GM21515 (cell line): Measurements from ENCODE around the gene TPCN2.

Experiments
- ATAC-seq: cut with Tn5 transposase; IDR thresholded peaks from one replicate; pipeline ENCODE4 v1.9.1; 2021; ENCODE audit not compliant: unreplicated experiment

TPCN2 gene

DNA sequence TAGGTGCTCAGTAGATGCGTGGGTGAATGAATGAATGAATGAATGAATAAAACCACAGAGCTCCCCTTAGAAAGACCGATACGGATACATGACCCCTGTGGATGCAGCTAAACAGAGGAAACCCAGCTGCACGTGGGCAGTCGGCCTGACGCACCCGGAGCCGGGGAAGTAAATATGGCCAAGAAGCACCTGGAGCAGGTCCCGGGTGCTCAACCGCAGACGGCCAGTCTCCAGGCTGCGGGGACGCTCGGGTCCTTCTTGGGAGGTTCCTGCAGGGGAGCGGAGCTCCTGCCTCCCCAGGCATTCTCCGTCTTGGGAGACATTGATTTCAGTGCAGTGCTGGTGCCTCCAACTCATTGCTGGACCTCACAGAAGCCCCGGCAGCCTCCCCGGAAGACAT, 11.7 kb upstream of the TPCN2 start:
- no peak for ATAC-seq

DNA sequence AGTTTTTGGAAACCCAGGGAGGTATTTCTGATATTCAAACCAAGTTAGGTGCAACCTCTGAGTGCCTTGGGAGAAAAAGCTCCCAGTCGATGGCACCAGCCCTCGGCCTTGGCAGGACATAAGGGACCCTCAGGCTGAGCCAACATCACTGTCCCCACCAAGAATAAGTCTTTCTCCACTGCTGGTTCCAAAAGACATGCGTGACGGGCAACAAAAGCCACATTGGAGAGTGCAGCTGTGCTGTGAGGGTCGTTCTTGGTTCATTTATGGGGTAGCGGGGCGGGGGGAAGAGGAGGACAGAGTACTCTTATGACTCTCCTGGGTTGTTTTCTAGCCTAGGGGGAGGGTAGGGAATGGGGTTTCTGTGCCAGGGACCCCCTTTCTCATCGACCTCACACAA, 11.2 kb upstream of the TPCN2 start:
- no peak for ATAC-seq

DNA sequence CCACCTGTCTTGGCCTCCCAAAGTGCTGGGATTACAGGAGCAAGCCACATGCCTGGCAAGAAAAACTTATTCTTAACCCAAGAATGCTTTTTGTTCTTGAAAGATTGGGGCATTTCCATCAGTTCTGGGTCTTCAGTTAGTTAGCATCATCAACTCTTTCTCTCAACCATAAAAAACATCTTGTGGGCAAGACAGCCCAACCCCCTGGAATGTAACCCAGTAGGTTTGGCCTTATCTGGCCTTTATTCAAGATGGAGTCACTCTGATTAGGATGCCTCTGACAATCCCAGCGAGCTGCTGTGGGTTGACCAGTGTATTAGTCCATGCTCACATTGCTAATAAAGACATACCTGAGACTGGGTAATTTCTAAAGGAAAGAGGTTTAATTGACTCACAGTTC, 9.2 kb upstream of the TPCN2 start:
- ATAC-seq = no peak

DNA sequence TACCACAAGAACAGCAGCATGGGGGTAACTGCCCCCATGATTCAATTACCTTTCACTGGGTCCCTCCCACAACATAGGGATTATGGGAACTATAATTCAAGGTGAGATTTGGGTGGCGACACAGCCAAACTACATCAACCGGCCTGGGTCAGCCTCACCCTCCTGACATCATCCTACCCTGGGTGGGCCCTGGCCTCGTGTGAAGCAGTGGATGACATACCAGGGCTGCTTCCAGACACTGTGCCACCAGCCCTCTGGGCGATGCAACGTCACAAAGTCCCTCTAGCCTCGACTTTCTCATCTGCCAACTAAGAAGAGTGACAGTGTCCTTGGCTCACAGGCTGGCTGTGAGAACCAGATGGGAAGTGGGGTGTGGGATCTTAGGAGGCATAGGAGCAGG, 8.7 kb upstream of the TPCN2 start:
- ATAC-seq = no peak

DNA sequence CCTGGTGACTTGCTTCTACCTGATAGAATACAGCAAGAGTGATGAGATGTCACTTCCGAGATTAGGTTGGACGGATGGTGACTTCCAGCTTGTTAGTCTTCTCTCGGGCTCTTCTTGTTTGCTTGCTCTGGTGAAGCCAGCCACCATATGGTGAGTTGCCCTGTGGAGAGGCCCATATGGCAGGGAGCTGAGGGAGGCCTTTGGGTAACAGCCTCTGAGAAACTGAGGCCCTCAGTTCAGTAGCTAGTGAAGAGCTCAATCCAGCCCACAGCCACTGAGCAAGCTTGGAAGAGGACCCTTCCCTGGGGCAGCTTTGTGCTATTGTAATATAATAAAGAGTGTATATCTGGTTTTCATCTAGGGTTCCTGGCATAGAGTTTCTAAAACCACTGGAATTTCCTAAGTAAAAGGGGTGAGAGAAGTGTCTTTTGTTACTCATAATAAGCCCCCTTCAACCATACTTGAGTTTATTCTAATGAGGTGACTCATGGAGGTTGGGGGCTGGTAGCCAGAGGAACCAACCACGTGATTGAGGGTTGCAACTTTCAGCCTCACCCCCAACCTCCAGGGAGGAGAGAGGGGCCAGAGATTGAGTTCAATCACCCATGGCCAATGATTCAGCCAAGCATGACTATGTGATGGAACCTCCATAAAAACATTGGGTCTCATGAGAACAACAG, 8.0 kb upstream of the TPCN2 start:
- no peak for ATAC-seq

DNA sequence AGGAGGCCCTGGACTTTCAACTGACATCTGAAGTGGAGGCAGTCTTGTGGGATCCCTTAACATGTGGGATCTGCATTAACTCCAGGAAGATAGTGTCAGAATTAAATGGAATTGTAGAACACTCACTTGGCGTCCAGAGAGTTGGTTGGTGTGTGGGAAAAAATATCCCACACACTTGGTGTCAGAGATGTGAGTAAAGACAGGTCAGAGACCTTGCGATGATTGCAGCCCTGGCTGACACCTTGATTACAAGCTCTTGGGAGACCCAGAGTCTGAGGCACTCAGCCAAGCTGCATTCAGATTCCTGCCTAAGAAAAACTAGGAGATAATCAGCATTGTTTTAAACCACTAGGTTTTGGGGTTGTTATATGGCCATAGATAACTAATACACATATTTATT, 7.2 kb upstream of the TPCN2 start:
- no peak for ATAC-seq

DNA sequence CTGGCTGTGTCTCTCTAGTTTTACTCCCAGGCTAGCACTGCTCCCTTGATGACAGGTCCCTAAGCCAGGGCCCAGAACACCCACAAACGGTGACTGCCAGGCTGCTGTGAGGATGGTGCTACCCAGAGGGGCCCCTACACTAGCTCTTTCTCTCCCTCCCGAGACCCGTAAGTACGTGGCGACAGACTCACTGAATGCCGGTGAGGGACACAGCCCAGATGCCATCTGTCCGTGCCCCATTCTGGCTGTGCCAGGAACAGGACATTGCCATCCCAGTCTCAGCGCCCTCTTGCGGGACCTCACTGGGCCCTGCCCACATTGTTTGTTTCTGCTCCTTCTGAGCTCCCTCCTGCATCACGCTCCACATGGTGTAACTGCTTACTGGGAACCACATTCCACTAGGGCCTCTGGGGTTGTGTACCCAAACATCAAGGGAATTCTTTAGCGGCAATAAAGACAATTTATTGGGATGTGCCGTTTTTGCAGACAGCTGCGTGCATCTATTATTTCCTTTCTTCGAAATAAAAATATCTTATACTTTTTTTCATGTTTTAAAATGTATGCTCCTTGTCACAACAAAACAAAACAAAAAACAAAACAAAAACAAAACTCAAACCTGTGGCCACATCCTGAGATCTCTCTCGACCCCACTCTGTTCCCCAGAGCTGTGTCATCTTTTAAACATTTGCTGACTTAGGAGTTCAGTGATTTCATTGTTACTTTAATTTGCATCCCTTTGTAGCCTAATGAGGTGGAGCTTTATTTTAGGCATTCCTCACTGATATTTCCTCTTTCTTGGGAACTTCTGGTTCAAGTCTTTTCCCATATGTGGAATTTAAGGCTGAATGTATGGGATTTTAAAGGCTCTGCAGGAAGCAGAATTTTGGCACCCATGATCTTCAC, 4.4 kb upstream of the TPCN2 start:
- ATAC-seq = no peak

DNA sequence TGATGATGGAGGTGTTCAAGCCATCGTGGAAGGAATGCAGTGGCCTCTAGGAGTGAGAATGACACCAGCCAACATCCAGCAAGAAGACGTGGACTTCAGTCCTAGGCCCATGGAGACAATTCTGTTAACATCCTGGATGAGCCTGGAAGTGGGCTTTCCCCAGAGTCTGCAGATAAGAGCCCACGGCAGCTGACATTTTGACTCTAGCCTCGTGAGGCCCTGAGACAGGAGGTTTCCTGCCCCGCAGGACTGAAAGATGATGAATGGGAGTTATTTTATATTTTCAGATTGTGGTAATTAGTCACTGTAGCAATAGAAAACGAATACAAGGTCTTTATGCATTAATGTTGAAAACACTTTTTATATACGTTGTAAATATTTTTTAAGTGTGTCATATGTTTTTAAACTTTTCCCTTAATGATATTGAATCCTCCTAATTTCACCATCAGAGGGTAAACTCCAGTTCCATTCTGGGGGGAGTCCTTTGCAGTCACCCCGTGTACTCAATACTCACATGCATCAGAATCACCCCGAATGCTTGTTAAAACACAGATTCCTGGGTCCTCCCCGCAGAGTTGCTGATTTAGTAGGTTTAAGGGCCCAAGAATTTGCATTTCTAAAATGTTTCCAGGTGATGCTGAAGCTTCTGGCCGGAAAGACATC, 570 bp upstream of the TPCN2 start:
- ATAC-seq = no peak

DNA sequence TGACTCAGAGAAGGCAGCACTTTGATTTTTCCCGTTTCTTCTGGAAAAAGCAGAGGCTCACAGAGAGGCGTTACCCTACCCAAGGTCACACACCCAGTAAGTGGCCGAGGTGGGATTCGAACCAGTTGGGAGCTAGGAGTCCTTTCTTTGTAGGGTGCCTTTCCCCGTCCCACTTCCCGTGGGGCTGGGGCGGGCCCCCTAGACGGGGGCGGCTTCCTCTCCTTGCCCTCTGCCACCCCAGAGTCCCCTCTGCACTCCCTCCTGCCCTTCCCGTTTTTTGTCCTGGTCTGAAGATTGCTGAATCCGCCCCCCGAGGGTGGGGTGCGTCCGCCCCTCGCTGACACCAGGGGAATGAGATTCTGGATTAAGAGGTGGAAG, 747 bp downstream of the TPCN2 start:
- ATAC-seq = no peak

DNA sequence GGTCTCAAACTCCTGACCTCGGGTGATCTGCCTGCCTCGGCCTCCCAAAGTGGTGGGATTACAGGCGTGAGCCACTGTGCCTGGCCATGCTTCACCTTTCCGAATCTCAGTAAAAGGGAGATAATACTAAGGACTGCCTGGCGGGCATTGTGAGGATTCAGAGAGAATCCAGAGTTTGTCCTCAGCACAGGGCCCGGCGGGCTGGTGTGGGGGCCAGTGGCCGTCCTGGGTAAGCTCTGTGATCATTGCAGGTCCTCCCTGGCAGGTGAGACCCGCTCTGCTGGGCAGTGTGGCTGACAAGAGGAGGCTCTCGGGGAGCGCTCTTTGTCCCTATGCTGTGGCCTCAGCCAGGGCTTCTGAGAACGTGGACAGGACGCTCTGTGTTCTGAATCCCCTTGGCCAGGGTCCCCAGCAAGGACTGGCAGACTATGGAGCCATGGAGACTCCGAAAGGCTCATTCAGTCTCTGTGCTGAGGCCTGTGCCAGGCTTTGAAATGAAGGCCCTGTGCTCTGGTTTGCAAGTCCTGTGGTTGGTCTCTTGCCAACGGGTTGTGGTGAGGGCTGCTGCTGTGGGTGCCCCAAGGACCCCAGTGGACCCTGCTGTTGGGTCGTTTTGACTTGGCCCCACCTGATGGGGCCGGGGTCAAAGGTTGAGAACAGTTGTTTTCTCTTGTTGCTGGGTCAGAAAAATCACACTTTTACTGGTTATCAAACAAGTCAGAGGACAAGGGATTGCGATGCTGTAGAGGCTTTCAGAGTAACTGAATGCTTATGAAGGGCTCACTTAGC, 2.1 kb downstream of the TPCN2 start:
- no peak for ATAC-seq

DNA sequence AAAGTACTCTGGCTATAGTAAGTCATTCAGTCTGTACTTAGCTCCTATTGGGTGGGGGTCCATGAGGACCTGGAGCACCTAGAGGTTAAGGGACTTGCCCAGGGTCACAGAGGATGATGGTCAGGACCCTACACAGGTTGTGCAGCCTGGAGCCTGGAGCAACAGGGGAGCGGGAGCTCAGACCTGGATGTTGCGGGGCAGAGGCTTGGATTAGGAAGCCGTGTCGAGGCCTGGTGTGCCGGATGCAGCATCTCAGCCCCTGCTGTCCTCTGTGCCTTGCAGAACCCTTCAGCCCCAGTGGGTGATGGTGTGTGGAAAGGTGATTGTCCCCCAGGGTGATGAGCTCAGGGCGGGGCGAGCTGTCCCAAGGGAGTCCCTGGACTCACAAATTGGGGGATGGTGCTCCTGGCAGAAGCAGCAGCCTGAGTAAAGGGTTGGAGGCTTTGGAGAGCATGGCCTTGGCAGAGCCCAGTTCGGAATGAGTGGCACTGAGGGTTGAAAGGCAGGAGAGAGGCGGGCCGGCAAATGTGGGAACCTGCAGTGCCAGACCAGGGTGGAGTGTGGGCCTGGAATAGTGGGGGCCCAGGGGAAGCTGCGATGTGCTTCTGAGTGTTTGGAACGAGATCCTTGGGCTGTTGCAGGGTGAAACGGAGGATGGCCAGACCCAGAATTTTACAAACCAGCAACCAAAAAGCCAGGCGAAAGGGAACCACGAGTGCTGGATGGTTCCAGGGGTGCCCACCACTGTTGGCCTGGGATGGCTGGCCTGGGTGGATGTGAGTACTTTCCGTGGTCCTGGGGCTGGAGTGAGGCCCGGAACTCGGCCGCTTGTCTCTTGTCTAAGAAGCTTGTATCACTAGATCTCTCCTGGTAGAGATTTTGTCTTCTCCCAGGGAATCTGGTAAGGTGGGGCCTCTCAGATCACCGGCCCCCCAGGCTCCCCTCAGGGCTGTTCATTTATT, 2.9 kb downstream of the TPCN2 start:
- no peak for ATAC-seq

DNA sequence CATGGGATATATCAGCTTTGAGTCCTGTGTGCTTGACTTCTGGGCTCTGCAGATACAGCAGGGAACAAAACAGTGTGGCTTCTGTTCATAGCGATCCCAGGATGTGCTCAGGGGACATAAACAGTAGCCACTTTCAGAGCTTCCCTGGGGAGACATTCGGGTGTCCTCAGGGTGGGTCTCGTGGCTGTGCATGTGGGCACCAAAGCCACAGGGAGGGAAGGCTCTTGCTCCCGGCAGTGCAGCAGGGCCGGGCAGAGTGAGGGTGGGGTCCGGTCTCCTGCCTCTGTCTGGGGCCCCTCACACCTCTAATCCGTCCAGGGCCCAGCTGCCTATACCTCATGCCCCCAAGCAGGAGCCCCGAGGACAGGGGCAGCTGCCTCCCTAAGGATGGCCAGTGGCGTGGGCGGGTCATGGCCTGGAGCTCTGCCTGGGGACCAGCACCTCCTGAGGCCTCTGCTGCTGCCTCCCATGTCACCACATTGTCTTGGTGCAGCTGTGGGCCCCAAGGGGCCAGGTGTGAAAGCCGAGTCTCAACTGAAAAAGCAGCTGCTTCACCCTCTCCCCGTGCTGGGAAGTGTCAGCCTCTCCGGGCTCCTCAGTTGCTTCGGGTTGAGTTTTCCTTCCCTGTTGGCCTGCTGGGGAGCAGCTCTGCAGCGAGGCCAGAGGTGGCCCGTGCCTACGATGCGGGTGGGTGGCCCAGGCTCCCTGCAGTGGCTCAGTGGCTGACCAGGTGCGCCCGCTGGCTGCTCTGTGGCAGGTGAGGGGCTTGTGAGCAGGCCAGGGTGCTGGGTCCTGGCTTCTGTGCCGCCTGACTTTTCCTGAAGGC, 3.8 kb downstream of the TPCN2 start:
- ATAC-seq = no peak

DNA sequence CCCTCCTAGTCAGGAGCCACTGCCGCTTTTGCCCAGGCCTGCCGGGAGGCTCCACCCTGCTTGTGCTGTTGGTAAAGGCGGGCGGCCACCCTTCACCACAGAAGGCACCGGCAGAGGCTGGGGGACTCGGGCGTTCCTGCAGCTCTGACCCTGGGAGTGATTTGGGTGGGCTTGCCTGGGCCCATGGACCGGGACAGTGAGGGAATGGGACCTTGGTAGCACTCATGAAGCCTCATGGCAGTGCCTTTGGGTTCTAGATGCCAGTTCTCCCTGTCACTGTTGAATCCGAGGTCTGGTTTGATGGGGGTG, 4.4 kb downstream of the TPCN2 start:
- ATAC-seq = no peak

DNA sequence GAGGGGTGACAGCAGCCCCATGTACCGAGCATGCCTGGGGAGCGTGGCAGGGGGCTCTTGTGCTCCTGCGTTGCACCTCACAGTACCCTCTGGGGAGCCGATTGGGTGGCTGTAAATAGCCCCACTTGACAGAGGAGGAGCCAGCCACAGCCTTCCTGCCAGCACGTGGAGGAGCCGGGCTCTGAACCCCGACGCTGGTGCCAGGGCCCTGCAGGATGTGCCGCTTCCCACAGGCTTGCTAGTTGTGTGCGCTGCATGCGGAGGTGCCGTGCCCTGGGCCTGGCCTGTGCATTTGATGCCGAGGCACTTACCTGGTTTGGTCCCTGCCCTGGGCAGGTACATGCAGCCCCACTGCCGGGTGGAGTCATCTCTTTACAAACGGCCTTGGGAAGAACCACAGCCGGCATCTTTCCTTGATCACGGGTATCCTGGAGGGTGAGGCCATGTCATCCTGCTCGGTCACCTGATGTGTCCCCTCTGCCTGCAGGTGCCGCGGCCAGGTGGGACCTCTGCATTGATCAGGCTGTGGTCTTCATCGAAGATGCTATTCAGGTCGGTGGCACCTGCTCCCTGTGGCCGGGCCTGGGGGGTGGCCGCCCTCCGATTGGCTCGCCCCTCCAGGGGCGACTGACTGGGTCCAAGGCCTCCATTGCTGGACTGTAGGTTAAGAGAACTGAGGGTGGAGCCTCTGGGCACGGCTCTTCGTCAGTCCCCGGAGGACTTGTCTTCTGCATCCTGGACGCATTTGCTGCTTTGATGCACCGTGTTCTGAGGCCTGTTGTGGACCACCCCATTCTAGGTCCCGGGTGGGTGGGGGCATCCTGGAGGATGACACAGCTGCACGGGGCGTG, 5.0 kb downstream of the TPCN2 start:
- no peak for ATAC-seq

DNA sequence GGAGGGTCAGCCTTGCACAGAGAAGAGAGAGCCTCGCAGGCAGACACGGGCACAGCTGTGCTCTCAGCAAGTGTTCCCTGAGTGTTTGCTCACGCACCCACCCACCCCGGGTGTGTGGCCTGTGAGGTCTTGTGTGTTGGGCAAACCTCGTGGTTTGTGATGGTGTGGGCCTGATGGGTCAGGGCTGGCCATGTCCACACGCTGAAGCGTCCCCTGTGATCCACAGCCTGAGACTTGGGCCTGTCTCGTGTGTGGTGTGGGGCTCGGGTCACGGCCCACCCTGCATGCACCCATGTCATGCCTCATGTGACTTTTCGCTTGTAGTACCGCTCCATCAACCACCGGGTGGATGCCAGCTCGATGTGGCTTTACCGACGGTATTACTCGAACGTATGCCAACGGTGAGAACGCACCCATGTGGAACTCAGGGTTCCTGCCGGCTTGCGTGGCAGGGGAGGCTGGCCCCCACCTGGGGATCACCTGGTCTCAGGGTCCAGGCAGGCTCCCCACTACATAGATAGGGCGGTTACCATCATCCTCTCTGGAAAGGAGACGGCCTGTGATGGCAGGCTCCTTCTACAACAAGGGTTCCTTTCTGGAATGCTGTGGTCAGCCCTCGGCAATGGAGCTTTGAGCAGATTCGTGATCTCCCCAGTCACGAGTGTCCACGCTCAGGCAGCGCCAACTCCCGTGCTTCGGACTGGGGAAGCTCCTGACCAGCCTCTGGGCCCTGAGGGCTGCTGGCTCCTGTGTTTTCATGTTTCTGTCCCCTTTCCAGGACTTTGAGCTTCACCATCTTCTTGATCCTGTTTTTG, 5.9 kb downstream of the TPCN2 start:
- ATAC-seq = no peak

DNA sequence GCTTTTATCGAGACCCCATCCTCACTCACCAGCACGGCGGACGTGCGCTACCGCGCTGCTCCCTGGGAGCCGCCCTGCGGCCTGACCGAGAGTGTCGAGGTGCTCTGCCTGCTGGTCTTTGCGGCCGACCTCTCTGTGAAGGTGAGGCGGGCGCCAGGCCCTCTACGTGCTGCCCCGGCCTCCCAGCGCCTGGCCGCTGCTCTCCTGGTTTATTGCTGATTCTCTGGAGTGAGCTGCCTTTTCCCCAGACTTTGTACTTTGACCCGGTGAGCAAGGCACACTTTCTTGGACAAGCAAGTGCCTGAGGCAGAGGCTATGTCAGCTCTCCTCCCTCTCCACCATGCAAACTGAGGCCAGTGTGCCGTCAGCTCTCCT, 6.5 kb downstream of the TPCN2 start:
- ATAC-seq = no peak

DNA sequence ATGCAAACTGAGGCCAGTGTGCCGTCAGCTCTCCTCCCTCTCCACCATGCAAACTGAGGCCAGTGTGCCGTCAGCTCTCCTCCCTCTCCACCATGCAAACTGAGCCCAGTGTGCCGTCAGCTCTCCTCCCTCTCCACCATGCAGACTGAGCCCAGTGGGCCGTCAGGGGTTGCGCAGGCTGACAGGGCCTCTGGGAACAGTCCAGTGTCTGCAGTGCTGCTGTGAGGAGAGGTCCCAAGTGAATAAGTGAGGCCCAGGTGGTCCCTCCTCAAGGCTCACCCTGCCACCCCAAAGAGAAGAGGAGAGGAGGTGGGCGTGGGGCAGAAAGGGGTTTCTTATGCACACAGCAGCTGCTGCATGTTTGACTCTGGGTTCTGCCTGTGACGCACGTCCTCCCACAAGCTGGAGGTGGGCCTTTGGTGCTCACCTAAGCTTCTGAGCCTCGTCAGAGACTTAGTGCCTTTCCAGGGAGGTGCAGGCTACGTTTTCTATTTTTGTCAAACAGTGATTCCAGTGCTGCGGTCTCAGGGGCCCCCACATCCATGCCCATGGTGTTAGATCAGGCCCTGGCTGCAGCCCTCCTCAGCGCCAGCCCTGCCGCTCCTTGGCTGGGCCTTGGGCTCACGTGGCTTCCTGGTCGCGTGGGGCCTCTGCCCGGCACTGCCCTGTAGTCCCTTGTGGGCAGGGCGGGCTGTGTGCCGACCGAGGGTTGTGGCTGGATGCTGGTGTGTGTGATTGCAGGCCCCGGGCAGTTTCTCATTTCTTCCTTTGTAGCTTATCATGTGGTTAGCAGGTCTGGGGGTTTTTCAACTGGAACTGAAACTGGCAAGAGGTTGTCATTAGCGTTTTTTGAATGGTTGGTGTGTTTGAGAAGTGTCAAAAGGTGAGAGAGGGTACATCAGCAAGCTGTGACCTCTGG, 7.1 kb downstream of the TPCN2 start:
- ATAC-seq = peak; percentile 70
